ENCODE results near the gene CCDC27.

CCDC27 gene

GRCh38 chr1:3752400-3752945 lies at the start of gene CCDC27:
Gene CCDC27 (plus strand): TSS chr1:3752450. CDS start chr1:3752482, 32 bp downstream.
- DNase-seq, result no peak

GRCh38 chr1:3702528-3702927 lies 49.7 kb upstream of the CCDC27 start:
- no peak for DNase-seq

- DNase-seq, result no peak
Measured at GRCh38 chr1:3702990-3703728, 49.1 kb upstream of the CCDC27 start.

GRCh38 chr1:3703786-3704371 lies 48.4 kb upstream of the CCDC27 start:
- DNase-seq, result no peak

GRCh38 chr1:3705341-3705950 lies 46.8 kb upstream of the CCDC27 start:
- DNase-seq, result no peak

GRCh38 chr1:3706651-3707297 lies 45.5 kb upstream of the CCDC27 start:
- DNase-seq, result no peak

GRCh38 chr1:3707298-3707938 lies 44.8 kb upstream of the CCDC27 start:
- DNase-seq, result no peak

GRCh38 chr1:3707939-3708328 lies 44.3 kb upstream of the CCDC27 start:
- DNase-seq, result no peak

GRCh38 chr1:3708791-3709190 lies 43.5 kb upstream of the CCDC27 start:
- no peak for DNase-seq

- no peak for DNase-seq
Measured at GRCh38 chr1:3710251-3710650, 42.0 kb upstream of the CCDC27 start.

GRCh38 chr1:3711381-3711779 lies 40.9 kb upstream of the CCDC27 start:
- no peak for DNase-seq

- no peak for DNase-seq
Measured at GRCh38 chr1:3711780-3712451, 40.3 kb upstream of the CCDC27 start.

- DNase-seq, result no peak
Measured at GRCh38 chr1:3712573-3713535, 39.4 kb upstream of the CCDC27 start.

GRCh38 chr1:3713840-3714239 lies 38.4 kb upstream of the CCDC27 start:
- no peak for DNase-seq

- no peak for DNase-seq
Measured at GRCh38 chr1:3714284-3714741, 37.9 kb upstream of the CCDC27 start.

GRCh38 chr1:3714814-3715213 lies 37.4 kb upstream of the CCDC27 start:
- DNase-seq, result no peak

GRCh38 chr1:3716351-3716750 lies 35.9 kb upstream of the CCDC27 start:
- DNase-seq, result no peak

GRCh38 chr1:3717041-3717714 lies 35.1 kb upstream of the CCDC27 start:
- no peak for DNase-seq

- no peak for DNase-seq
Measured at GRCh38 chr1:3717715-3718601, 34.3 kb upstream of the CCDC27 start.
